HG02571 (cell line): Measurements from ENCODE around the gene PLA2G4B.
"Not testable (repeated sequence)": the region's sequence is repeated elsewhere in the genome, so short reads cannot be mapped to it uniquely, and the experiment has no call there.

Experiments
- ATAC-seq: cut with Tn5 transposase; IDR thresholded peaks from one replicate; pipeline ENCODE4 v1.9.1; 2021; ENCODE audit warnings: mild to moderate bottlenecking, moderate library complexity; ENCODE audit not compliant: unreplicated experiment

Gene PLA2G4B

GRCh38 chr15:41827290-41827879 lies 11.3 kb upstream of the PLA2G4B start:
- ATAC-seq: no peak

- ATAC-seq: peak; percentile 58
Measured at GRCh38 chr15:41827880-41828806, 10.5 kb upstream of the PLA2G4B start, which contains the start of gene JMJD7. Gene JMJD7 (plus strand): TSS chr15:41828092. CDS start chr15:41828125, 33 bp downstream.

GRCh38 chr15:41828807-41829141 lies 9.9 kb upstream of the PLA2G4B start:
- no peak for ATAC-seq

- no peak for ATAC-seq
Measured at GRCh38 chr15:41829959-41830646, 8.5 kb upstream of the PLA2G4B start.

- ATAC-seq: not testable (repeated sequence)
Measured at GRCh38 chr15:41831291-41831690, 7.4 kb upstream of the PLA2G4B start.

GRCh38 chr15:41832208-41832607 lies 6.4 kb upstream of the PLA2G4B start:
- ATAC-seq: no peak

- no peak for ATAC-seq
Measured at GRCh38 chr15:41832875-41833274, 5.8 kb upstream of the PLA2G4B start.

- no peak for ATAC-seq
Measured at GRCh38 chr15:41834096-41834495, 4.6 kb upstream of the PLA2G4B start.

- no peak for ATAC-seq
Measured at GRCh38 chr15:41836073-41836472, 2.6 kb upstream of the PLA2G4B start.

GRCh38 chr15:41836713-41837454 lies 1.8 kb upstream of the PLA2G4B start:
- ATAC-seq: no peak

- no peak for ATAC-seq
Measured at GRCh38 chr15:41839781-41840491, 1.3 kb downstream of the PLA2G4B start.

- no peak for ATAC-seq
Measured at GRCh38 chr15:41840673-41841072, 2.0 kb downstream of the PLA2G4B start.

- no peak for ATAC-seq
Measured at GRCh38 chr15:41841131-41841530, 2.5 kb downstream of the PLA2G4B start.

- no peak for ATAC-seq
Measured at GRCh38 chr15:41842229-41842628, 3.6 kb downstream of the PLA2G4B start.

GRCh38 chr15:41843571-41843970 lies 4.9 kb downstream of the PLA2G4B start:
- ATAC-seq: no peak

GRCh38 chr15:41844814-41845213 lies 6.2 kb downstream of the PLA2G4B start:
- no peak for ATAC-seq

GRCh38 chr15:41847206-41847605 lies 8.6 kb downstream of the PLA2G4B start:
- no peak for ATAC-seq

- ATAC-seq: no peak
Measured at GRCh38 chr15:41847981-41848380, 9.3 kb downstream of the PLA2G4B start.

- no peak for ATAC-seq
Measured at GRCh38 chr15:41848631-41849030, 10.0 kb downstream of the PLA2G4B start.

- no peak for ATAC-seq
Measured at GRCh38 chr15:41849204-41849603, 10.6 kb downstream of the PLA2G4B start.
